A204.1 (cell line): ENCODE results near the gene C11orf98.
A peak's percentile ranks its signal among the peaks of the same experiment; 100 is the strongest.
"Not testable (repeated sequence)": the region's sequence is repeated elsewhere in the genome, so short reads cannot be mapped to it uniquely, and the experiment has no call there.

Experiments
- FAIRE-seq: peaks from 2 replicates; lab custom pipeline; 2012; peaks lifted over from hg19 to GRCh38; lab: Jason Lieb, UNC

Gene C11orf98

GRCh38 chr11:62649486-62649885 is 15.5 kb downstream of the C11orf98 start:
- no peak for FAIRE-seq

GRCh38 chr11:62648967-62649364 is 16.0 kb downstream of the C11orf98 start:
- FAIRE-seq = no peak

GRCh38 chr11:62648185-62648966 is 16.6 kb downstream of the C11orf98 start:
- FAIRE-seq = no peak

DNA sequence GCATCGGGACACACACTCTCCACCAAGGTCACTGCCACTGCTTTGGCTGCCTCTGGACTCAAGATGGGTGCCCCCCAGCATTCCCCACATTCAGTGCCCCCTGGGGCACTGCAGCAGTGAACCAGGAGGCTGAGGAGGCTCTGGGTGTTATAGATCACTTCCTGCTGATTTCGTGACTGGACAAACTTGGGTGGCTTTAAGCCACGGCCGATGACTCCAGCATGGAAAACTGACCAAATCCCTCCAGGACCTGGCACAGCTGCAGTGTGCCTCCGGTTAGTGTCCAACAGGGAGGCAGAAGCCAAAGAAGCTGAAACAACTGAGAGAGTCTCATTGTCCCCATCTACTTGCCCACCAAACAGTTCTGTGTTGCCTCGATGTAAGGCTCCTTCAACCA is 17.4 kb downstream of the C11orf98 start:
- no peak for FAIRE-seq

- FAIRE-seq = no peak
Measured at GRCh38 chr11:62646825-62647608, 18.0 kb downstream of the C11orf98 start.

GRCh38 chr11:62645946-62646824 is 18.8 kb downstream of the C11orf98 start, which contains the start of gene GANAB:
GANAB (minus strand) TSS chr11:62646613; CDS start chr11:62646599, 14 bp downstream.
- FAIRE-seq = peak; percentile 95

DNA sequence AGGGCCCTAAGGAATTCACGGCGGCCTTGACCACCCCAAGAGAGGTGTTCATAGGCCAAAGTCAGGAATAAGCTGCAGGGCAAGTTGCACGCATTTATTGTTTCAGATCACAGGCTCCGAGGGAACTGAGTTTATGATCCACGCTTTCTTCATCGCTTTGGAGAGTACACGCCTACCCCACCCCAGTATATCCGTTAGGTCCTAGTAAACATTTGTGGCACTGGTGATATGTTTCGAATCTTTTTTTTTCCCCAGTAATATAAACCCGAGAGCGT is 19.4 kb downstream of the C11orf98 start:
- no peak for FAIRE-seq

- FAIRE-seq = no peak
Measured at GRCh38 chr11:62644220-62644619, 20.8 kb downstream of the C11orf98 start.

- no peak for FAIRE-seq
Measured at GRCh38 chr11:62632492-62632891, 32.5 kb downstream of the C11orf98 start.

DNA sequence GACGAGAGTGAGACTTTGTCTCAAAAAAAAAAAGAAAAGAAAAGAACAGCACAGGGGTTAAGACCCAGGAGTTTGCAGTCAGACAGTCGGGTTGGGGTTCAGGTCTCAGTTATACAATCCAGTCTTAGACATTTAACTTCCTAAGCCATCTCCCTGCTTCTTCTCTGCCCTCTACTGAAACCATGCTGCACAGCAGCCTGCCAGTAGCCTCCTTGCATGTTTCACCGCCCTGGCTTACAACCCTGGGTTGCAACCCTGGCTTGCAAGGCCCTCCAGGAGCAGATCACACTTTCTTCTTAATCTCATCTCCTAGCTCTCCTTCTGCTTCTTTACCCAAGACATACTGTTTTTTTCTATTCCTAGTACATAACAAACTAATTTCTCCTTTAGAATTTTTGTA is 37.3 kb downstream of the C11orf98 start:
- no peak for FAIRE-seq

GRCh38 chr11:62622476-62623089 is 42.4 kb downstream of the C11orf98 start:
- FAIRE-seq = no peak

DNA sequence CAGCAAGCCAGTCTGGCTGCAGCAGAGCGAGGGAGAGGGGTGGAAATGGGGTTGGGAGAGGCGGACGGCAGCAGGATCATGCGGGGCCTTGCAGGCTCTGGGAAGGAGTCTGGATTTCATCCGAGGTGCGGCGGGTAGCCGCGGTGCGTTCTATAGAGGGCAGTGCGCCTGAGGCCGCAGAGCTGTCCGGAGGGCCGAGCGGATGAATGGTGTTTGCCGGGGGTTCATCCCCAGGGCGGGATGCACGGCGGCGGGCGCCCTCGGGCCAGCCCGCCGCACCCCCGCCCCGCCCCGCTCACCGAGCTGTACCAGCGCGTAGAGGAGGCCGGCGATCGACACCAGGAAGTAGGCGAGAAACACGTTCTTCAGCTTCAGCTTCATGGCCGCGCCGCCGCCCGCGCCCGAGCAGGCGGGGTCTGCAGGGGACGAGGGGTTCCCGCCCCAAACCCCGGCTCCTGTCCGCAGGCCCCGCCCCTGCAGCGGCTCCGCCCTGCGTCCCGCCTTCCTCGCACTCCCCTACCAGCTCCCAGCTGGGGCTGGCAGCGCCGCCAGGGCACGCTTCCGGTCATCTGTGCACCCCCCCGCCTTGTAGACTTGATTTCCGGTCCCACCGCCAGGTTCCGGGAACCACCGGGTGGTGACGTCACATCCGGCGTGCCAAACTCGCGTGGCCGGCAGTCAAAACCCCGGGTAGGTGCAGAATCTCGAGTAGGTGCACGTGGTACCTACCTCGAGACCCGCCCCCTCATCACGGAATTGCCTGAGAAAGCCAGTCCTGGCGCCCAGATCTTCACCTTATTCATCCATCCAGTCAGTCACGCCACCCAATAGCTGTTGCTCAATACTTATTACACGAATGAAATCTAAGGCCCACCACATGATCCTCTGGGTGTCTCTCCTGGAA is 43.2 kb downstream of the C11orf98 start, which contains the start of gene B3GAT3:
B3GAT3 (minus strand) TSS at position 420 of the 904 bp plus-strand sequence; CDS start at position 381, 39 bp downstream.
- peak; percentile 55 for FAIRE-seq

GRCh38 chr11:62621027-62621566 is 43.9 kb downstream of the C11orf98 start:
- FAIRE-seq = no peak

DNA sequence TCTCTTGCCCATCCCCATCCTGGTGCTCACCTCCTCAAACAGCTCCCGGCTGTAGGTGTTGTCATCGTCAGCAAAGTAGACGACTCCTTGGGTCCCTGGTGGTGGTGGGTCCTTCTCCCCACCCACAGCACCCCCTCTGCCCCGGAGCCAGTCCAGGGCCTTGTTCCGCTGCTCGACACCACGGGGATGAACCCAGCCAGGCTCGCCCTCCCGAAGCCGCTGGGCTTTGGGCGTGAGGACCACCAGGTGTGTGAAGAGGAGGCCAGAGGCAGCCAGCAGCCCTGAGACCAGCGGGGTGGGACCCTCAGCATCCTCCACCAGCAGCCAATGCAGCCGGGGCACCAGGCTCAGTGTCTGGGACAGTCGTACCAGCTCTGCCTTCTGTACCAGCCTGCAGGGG is 48.1 kb downstream of the C11orf98 start:
- not testable (repeated sequence) for FAIRE-seq

DNA sequence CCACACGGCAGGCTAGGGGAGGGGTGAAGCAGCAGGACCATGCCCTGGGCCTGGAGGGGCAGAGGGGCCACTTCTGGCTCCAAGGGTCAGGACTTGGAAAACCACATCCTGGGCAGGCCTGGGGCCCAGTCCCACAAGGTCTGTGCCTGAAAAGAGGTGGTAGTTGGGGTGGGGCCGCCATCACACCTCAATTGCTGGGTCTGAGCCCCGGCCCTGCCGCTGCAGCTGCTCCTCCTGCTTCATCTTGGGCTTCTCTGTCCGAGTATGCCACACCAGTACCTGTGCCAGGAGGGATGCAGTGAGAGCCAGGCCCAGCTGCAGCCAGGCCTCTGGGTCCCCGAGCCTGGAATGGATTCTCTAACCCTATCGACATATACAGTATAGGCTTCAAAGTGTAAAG is 49.5 kb downstream of the C11orf98 start:
- FAIRE-seq = no peak

- no peak for FAIRE-seq
Measured at GRCh38 chr11:62614275-62614674, 50.7 kb downstream of the C11orf98 start.

- FAIRE-seq = no peak
Measured at GRCh38 chr11:62613291-62613778, 51.7 kb downstream of the C11orf98 start.
